Stimulated activated CD8-positive, alpha-beta memory T cell treated with anti-CD3 and anti-CD28 coated beads, Interleukin-4, amount 100 ng/mL, for 24 hours (primary cell): Measurements from ENCODE around the gene STRN3.
"Not testable (repeated sequence)": the region's sequence is repeated elsewhere in the genome, so short reads cannot be mapped to it uniquely, and the experiment has no call there.

Source experiments
- DNase-seq: peaks from one replicate; pipeline ENCODE4 v3.0.0-alpha.2; 2020; ENCODE audit warnings: low read depth

Gene STRN3, protein sequence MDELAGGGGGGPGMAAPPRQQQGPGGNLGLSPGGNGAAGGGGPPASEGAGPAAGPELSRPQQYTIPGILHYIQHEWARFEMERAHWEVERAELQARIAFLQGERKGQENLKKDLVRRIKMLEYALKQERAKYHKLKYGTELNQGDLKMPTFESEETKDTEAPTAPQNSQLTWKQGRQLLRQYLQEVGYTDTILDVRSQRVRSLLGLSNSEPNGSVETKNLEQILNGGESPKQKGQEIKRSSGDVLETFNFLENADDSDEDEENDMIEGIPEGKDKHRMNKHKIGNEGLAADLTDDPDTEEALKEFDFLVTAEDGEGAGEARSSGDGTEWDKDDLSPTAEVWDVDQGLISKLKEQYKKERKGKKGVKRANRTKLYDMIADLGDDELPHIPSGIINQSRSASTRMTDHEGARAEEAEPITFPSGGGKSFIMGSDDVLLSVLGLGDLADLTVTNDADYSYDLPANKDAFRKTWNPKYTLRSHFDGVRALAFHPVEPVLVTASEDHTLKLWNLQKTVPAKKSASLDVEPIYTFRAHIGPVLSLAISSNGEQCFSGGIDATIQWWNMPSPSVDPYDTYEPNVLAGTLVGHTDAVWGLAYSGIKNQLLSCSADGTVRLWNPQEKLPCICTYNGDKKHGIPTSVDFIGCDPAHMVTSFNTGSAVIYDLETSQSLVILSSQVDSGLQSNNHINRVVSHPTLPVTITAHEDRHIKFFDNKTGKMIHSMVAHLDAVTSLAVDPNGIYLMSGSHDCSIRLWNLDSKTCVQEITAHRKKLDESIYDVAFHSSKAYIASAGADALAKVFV

DNA sequence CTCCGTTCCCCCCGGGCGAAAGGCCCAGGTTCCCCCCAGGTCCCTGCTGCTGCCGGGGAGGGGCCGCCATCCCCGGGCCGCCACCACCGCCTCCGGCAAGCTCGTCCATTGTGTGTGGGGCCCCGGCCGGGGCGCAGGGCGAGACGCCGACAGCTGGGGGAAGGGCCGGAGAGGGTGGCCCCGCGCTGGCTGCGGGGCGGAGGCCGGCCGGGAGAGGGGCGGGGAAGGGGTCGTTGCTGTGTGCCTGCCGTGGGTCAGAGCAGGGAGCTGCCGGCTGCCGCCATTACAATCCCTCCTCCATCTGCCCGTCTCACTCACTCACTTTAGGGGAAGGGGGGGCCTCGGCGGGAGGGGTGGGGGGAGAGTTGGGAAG, at the start of gene STRN3:
TSS of gene STRN3 (minus strand) at position 303 of the 373 bp plus-strand sequence. CDS start at position 109, 194 bp downstream.
- DNase-seq: no peak

DNA sequence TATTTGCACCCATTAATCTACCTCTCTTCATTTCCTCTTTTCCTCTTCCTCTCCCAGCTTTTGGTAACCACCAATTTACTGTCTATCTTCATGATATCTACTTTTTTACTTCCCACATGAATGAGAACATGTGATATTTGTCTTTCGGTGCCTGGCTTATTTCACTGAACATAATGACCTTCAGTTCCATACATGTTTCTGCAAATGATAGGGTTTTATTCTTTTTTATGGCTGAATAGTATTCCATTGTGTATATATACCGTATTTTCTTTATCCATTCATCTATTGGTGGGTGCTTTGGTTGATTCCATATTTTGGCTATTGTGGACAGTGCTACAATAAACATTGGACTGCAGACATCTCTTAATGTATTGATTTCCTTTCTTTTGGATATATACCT, 49.0 kb upstream of the STRN3 start:
- no peak for DNase-seq

DNA sequence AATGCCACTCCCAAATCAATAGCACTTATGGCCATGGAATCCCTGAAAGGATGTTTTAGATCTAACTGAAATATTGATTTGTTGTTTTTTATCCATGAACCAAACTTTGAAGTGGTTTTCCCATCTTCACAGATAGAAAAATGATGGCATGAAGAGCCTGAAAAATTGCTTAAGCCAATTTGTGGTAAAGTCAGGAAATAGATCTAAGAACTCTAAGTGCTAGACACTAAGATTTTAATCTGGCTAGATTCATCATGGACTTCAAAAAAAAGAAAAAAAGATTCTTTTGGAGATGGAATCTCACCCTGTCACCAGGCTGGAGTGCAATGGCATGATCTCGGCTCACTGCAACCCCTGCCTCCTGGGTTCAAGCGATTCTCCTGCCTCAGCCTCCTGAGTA, 45.0 kb upstream of the STRN3 start:
- DNase-seq: no peak

DNA sequence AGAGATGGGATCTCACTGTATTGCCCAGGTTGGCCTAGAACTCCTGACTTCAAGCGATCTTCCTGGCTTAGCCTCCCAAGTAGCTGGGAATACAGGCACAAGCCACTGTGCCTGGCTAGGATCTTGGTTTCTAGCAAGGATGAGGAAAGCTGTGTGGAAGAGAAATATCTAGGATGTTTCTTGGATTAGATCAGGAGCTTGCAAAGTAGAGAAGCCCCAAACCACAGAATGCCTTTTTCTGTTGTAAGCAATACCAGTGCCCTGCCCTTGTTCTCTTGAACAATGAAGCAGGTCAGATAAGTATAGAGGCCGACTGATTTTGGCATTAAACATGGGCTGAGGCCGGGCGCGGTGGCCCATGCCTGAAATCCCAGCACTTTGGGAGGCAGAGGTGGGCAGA, 44.3 kb upstream of the STRN3 start:
- DNase-seq: no peak

DNA sequence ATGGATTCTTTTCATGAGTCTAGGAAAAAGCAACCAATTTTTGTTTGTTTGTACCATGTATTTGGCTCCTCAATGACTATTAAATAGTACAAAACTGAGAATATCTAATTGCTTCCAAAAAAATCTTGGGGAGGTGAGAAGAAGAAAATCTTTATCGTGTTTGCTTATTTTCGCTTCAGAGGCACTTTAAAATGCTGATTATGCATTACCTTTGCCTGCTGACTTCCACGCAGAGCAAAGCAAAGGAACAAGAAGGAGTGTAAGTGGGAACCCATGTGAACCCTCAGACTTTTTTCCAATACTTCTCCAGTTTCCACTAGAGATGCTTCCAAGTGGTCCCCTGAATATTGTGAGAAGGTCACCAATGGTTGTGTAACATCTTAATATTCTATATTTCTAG, 43.2 kb upstream of the STRN3 start:
- DNase-seq: no peak

DNA sequence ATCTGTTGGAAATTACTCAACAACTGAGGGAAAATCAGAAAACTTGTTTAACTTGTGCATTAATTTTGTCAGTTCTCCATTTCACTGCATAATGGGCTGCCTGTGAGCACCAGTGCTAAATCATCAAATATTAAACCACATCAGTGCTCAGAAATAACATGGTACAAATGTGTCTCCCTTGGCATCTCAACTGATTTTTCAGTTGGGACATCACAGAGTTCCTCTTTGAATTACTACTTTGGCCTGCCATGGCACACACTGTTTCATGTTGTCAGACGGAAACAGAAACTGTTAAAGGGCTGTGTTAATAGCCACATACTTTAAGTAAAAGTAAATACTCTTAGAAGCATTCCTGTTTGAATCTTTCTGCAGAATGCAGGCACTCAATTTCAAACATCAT, 42.1 kb upstream of the STRN3 start:
- no peak for DNase-seq

DNA sequence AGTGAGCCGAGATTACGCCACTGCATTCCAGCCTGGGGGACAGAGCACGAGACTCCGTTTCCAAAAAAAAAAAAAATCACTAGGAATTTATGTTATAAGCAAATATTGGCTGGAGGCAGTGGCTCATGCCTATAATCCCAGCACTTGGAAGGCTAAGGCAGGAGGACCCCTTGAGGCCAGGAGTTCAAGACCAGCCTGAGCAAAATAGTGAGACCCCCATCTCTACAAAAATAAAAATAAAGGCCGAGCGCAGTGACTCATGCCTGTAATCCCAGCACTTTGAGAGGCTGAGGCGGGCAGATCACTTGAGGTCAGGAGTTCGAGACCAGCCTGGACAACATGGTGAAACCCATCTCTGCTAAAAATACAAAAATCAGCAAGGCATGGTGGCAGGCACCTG, 36.7 kb upstream of the STRN3 start:
- DNase-seq: not testable (repeated sequence)

DNA sequence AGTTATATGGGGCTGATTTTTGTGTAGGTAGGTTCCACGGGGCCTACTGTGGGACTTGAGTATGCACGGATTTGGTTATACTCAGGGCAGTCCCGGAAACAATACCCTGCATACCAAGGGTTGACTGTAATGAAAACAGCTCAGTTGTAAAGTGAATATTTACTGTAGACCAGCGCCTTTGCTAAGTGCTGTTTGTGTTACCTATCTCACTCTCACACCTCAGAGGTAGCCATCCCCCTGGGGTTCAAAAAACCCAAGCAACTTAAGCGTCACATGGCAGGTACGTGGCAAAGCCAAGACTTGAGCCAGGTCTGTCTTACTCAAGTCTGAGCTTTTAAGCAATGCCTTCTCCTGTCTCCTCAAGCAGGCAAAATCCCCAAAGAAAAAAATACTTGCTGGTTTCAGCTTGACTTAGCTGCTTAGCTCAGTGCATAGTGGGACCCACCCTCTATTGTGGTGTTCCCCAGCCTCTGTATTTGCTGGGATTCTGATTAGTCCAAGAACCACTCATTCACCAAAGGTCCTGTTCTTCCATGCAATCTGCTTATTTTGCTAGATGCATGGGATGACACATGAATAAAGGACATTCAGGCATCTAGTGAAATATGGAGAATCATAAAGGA, 34.2 kb upstream of the STRN3 start:
- no peak for DNase-seq

DNA sequence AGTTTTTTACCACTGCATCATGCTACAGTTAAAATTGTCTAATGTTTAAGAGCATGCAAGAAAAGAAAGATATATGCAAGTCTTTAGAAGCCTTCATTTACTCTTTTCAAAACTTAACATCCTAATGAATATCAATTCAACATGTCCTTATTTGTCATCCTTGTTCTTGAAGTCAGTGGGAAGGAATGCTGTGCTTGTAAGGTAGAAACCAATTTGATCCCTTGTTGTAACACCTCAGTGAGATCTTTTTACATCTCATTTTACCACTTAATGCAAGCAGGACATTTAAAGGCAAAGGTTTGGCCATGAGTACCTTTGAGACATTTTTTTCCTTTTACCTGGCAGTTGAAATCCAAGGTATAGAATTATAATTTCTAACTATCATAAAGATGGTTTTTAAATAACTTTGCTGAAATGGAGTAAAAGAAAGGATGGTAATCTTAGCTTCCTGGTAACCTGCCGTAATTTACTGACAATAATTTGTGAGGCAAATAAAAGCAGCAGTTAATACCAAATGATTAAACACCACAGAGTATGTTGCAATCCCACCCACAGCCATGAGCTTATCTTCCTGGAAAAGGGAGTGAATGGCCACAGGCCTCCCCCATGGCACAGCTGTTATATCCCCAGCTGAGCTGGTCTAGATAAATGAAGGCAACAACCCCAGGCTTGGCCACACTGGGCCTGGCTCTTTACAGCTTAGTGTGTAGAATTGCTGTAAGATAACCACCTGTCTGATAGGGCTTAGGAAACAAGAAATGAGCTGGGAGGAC, 33.2 kb upstream of the STRN3 start:
- no peak for DNase-seq

DNA sequence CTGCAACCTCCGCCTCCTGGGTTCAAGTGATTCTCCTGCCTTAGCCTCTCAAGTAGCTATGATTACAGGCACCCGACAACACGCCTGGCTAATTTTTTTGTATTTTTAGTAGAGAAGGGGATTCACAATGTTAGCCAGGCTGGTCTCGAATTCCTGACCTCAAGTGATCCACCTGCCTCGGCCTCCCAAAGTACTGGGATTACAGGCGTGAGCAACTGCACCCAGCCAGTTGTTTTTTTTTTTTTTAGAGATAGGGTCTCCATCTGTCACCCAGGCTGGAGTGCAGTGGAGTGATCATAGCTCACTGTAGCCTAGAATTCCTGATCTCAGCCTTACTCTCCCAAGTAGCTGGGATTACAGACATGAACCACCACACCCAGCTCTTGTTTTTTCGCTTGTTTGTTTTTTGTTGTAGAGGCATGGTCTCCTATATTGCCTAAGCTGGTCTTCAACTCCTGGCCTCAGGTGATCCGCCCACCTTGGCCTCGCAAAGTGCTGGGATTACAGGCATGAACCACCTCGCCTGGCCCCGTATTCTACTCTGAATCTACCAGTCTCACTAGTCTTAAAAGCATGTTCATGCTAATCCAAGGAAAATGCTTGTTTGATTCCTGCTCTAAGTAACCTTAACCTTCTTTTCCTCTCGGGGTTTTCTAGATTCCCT, 31.7 kb upstream of the STRN3 start:
- no peak for DNase-seq

DNA sequence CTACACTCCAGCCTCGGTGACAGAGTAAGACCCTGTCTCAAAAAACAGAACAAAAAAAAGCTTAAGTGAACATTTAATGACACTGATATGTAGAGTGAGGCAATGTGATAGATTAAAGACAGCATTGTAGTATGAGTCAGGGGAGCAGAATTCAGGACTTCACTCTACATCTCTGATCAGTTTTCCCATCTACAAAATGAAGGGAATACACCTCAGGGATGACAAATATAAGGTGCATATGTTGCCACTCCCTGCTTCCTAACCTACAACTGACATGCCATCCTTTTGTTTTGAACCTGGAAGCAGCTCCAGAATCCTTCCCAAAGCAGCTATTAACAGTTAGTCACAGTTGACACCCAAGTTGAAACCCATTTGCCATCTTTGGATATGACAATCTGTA, 30.9 kb upstream of the STRN3 start:
- no peak for DNase-seq

DNA sequence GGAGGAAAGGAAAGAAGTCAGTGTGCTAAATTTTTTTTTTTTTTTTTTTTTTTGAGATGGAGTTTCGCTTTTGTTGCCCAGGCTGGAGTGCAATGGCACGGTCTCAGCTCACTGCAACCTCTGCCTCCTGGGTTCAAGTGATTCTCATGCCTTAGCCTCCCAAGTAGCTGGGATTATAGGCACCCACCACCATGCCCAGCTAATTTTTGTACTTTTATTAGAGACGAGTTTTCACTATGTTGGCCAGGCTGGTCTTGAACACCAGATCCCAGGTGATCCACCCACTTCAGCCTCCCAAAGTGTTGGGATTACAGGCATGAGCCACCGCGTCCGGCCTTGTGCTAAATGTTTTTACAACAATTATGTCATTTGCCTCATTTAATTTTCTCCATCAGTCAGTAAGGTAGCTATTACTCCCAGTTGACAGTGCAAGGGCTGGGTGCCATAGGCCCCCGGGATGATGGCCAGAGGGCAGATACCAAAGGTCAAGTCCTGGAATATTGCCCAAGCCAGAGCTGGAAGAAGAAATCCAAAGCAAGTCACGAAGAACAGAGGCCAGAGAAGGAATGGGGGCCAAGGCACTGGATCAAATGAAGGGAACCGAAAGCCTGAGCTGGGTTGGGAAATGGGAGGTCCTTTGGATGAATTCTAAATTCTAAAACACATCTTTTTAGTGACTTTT, 26.9 kb upstream of the STRN3 start:
- DNase-seq: not testable (repeated sequence)

DNA sequence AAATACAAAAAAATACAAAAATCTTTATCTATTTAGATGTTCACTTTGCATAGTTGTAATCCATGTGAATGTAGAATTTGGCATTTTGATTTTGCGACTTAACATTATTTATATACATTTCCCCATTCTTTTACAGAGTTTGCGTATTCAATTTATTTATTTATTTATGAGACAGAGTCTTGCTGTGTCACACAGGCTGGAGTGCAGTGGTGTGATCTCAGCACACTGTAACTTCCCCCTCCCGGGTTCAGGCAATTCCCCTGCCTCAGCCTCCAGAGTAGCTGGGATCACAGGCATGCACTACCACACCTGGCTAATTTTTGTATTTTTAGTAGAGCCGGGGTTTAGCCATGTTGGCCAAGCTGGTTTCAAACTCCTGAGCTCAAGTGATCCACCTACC, 25.3 kb upstream of the STRN3 start:
- no peak for DNase-seq

DNA sequence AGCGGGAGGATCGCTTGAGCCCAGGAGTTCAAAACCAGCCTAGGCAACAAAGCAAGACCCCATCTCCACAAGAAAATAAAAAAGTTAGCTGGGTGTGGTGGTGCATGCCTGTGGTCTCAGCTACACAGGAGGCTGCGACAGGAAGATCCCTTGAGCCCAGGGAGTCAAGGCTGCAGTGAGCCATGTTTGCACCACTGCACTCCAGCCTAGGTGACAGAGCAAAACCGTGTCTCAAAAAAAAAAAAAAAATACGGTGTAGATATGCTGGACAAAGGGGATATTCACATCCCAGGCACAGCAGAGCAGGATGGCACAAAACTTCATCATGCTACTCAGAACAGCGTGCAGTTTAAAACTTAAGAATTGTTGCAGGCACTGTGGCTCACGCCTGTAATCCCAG, 24.8 kb upstream of the STRN3 start:
- no peak for DNase-seq

DNA sequence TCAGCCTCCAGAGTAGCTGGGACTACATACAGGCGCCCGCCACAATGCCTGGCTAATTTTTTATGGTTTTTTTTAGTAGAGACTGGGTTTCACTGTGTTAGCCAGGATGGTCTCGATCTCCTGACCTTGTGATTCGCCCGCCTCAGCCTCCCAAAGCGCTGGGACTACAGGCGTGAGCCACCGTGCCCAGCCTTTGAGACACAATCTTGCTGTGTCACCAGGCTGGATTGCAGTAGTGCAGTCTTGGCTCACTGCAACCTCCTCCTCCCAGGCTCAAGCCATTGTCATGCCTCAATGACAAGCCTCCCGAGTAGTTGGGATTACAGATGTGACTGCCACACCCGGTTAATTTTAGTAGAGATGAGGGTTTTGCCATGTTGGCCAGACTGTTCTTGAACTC, 21.3 kb upstream of the STRN3 start:
- no peak for DNase-seq

DNA sequence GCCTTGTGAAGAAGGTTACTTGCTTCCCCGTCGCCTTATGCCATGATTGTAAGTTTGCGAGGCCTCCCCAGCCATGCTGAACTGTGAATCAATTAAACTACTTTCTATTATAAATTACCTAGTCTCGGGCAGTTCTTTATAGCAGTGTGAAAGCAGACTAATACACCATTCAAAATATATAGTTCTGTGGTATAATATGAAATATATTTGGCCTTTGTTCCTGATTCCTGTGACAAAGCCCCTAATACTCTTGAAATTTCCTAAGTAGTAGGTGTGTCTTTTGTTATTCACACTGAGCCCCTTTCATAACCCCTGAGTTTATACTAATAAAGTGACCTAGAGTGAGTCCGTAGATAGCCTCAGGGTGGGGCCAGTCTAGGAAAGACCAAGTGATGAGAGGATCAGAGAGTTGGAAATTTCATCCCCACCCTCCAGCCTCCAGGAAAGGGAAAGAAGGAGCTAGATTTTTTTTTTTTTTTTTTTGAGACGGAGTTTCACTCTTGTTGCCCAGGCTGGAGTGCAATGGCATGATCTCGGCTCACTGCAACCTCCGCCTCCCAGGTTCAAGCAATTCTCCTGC, 19.4 kb upstream of the STRN3 start:
- no peak for DNase-seq

DNA sequence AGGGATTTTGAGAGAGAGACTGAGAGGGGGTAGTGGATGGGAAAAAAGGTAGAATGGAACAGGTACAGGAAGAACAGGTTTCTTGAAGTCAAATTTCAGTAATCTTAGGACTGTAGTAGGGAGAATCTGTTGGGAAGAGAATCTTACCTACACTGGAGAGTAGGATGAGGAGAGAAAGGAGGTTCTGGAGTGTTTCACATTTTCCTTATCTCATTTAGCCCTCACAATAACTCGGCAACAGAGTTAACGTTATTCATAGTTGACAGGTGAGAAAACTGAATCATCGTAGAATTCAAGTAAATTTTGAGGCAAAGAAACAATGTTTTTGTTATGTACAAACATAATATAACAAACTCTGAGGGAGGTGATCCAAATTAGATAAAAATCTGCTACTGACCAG, 17.2 kb upstream of the STRN3 start:
- no peak for DNase-seq

DNA sequence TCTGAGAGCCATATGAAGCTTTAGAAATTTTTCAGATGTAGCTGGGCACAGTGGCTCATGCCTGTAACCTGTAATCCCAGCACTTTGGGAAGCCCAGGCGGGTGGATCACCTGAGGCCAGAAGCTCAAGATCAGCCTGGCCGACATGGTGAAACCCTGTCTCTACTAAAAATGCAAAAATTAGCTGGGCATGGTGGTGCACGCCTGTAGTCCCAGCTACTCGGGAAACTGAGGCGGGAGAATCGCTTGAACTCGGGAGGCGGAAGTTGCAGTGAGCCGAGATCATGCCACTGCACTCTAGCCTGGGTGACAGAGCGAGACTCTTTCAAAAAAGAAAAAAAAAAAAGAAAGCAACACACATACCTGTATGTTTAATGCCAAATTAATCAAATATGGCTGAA, 16.7 kb upstream of the STRN3 start:
- DNase-seq: not testable (repeated sequence)

DNA sequence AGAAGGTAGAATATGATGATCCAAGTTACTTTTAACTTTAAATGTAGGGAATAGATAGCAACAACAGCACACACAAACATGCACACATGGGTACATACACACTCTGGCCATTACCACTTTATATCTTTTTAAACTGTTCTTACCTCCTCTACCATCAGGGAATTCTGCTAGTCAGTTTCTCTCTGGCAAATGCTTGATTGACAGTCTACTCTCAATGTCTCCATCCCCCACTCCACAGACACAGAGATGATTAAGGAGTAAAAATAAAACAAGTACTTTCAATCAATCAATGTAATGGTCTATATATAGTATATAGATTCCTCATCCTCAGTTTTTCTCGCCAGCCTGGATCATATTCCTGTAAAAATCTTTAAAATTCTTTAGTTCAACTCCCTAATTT, 16.1 kb upstream of the STRN3 start:
- no peak for DNase-seq

DNA sequence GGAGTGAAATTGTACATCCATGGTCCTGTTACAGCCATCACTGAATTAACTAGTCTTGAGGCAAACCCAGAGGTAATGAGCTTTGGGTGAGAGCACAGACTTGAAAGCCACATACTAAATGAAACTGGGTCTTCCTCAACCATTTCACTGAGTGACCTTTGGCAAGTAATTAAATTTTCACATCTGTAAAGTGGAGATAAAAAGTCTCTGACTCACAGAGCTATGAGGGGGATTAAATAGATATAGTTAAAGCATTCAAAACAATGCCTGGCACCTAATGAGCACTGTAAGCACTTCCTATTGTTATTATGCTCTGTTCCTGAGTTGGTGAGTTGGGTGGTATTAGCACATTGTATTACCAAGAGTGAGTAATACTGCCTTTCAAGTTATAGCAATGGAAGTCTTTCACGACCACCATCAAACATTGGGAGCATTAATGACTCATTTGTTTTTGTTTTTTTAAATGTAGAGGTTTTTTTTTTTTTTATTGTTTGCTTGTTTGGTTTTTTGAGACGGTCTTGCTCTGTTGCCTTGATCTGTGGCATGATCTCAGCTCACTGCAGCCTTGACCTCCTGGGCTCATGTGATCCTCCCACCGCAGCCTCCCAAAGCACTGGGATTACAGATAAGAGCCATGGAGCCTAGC, 12.5 kb upstream of the STRN3 start:
- no peak for DNase-seq
